Ureter (tissue), 1 donor: ENCODE measurements around the gene PLAAT2. TPM values are rescaled to one million over a fixed set of nuclear protein-coding genes. Genes with fewer than 3 reads are reported as not detected.
"Not testable (repeated sequence)": the region's sequence is repeated elsewhere in the genome, so short reads cannot be mapped to it uniquely, and the experiment has no call there.

ENCODE experiments used
- DNase-seq: peaks from one replicate; pipeline ENCODE4 v3.0.0-alpha.2; 2020; ENCODE audit warnings: low spot score
- total RNA-seq: library from RNA; stranded (reverse); gene quantifications from one replicate; pipeline ENCODE4 v1.2.4, GENCODE V29; 2023
- donor health status: DM: yes; HTN: yes; CAD: no.

Gene PLAAT2
- total RNA-seq, 1 donor from 2014 or later, result 1.1 TPM

DNA sequence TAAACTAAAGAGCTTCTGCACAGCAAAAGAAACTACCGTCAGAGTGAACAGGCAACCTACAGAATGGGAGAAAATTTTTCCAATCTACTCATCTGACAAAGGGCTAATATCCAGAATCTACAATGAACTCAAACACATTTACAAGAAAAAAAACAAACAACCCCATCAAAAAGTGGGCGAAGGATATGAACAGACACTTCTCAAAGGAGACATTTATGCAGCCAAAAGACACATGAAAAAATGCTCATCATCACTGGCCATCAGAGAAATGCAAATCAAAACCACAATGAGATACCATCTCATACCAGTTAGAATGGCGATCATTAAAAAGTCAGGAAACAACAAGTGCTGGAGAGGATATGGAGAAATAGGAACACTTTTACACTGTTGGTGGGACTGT is 15.7 kb upstream of the PLAAT2 start:
- DNase-seq, result not testable (repeated sequence)

DNA sequence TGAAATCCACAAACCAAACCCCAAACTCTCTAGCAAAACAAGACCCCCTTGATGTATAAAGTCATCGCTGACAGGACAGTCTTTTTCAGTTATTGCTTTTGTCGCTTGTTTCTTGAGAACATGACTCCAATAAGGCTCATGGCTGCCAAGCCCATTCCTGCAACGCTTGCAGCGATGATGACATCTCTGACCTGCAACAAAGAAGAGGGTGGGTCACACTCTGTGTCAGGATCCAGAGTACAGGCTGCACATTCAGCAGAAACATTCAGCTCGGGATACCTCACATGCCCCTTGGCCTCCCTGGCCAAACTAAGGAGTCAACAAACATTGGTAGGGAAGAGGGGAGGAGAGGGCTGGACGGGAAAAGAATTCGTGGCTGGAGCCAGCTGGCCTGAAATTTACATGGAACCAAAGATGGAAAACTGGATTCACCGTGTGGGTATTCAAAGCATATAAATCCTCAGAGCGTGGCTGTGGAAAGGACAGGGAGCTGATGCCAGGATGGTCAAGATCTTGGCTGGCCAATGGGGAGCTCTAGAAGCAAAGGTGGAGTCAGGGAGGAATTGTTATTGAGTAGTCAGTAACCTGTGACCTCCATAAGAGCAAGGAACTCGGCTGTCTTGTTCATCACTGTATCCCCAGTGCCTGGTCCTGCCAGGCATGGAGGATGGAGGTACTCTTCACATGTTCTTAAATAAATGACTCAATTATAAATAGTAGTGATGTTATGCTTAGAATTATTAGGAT is 11.8 kb upstream of the PLAAT2 start:
- DNase-seq, result peak; percentile 65

DNA sequence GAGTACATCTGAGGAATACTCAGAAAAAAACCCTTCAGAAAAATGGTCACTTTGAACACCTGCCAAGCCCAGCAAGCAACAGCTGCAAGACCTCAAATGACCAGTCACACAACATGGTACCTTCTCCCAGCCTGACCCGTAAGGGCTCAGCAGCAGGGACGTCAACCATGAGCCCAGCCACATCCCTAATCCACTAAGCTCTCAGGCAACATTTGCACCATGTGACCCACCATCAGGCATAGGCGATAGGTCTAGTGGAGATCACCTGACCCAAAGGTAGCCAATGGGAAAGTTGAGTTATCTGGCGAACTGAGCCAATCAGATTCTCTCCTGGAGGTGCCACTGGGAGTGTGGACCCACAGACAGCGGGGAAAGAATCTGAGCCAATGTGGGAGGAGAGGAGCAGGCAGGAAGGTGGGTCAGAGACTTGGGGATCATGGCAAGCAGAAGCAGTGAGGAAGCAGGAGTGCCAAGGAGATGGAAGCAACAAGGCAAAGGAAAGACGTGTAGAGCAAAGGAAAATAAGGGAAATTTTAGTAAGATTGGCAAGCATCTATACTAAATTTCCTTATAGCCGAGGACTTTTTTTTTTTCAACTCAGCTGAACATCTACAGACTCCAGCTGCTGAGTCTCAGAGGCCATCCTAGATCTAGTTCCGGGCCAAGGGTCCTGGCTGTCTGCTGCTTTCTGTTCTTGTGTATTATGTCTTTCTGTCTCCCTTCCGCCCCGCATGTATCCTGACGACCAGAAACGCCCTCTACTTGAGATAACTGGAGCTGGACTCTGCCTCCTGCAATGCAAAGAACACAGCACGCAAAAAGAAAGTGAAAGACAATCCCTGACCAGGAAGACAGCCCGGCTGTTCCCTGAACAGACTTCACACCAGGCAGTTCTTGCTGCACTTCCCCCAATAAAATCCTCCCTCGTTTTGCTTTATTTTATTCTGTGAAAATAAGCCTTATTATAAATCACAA is 11.0 kb upstream of the PLAAT2 start:
- peak; percentile 75 for DNase-seq

DNA sequence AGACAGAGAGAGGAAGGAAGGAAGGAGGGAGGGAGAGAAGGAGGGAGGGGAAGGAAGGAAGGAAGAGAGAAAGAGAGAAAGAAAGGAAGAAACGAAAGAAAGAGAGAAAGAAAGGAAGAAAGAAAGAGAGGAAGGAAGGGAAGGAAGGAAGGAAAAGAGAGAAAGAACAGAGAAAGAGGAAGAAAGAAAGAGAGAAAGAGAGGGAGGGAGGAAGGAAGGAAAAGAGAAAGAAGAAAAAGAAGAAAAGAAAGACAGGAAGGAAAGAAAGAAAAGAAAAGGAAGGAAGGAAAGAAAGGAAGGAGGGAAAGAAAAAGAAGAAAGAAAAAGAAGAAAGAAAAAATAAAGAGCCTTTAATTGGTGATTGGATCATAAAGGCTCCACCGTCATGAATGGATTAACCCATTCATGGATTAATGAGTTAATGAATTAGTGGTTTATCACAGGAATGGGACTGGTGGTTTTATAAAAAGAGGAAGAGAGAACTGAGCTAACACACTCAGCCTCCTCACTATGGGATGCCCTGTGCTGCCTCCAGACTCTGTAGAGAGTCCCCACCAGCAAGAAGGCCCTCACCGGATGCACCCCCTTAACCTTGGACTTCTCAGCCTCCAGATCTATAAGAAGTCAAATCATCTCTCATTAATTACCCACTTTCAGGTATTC is 9.0 kb upstream of the PLAAT2 start:
- DNase-seq, result no peak

DNA sequence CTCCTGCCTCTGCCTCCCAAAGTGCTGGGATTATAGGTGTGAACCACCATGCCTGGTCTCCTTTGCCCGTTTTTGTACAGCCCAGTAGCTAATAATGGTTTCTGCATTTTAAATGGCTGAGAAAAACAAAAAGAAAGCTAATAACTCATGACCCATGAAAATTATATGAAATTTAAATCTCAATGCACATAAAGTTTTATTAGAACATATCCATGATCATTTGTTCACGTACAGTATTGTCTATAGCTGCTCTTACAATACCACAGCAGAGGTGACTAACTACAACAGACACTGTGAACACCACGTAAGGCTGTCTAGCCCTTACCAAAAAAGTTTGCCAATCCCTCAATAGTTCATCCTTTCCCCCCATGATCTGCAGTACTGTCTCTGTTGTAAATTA is 6.4 kb upstream of the PLAAT2 start:
- DNase-seq, result no peak

DNA sequence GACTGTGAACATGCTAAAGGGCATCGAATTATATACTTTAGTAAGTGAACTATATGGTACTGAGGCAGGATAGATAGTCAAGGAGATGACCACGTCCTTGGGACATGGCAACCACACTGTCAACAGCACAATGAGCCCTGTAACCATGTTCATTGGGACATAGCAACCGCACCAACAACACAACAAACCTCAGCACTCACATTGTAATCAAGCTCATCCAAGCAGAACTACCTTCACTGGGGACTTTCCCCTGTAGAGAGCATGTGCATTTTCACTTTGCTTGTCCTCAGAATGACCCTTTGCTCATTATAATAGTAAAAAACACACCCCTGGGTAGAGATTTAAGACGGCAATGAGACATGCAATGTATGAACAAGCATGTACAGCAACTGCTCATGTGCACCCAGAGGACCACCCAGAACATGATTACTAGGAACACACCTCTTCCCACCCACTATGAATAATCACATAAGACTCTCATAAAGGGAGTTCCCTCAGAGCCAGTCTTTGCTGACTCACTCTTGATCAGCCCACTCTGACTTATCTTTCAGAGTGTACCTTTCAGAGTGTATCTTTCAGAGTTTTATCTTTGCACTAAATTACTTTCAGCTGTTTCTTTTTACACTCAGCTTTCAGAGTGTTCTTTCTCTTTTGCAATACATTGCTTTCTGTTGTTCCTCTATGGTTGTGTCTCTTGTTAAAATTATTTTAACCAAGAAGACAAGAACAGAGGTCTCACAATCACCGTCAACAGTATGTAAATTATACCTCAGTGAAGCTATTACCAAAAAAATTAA is 4.1 kb upstream of the PLAAT2 start:
- DNase-seq, result no peak

DNA sequence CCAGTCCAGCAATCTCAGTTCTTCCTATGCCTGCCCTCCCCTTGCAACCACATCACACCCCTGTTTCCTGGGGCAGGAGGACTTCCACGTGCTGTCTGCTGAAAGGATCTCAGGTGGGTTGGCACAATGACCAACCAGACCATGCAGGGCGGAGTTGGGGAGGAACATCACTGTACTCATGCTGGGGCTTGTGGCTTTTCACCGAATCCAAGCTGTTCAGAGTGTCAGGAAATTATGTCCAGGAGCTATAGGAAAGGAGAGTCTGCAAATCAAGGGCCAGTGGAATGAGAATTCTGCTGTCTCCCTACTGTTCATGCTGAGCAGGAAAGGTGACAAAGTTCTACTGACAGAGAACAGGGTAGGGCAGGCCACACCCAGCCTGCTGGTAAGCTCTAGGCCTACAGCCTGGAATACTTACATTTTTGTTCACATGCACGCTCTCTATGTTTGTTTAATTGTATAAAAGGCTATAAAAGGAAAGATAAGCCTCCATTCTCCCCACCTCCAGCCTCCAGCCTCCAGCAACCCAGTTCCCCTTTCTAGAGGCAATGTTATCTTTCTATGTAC is 1.7 kb upstream of the PLAAT2 start:
- DNase-seq, result peak; percentile 59

DNA sequence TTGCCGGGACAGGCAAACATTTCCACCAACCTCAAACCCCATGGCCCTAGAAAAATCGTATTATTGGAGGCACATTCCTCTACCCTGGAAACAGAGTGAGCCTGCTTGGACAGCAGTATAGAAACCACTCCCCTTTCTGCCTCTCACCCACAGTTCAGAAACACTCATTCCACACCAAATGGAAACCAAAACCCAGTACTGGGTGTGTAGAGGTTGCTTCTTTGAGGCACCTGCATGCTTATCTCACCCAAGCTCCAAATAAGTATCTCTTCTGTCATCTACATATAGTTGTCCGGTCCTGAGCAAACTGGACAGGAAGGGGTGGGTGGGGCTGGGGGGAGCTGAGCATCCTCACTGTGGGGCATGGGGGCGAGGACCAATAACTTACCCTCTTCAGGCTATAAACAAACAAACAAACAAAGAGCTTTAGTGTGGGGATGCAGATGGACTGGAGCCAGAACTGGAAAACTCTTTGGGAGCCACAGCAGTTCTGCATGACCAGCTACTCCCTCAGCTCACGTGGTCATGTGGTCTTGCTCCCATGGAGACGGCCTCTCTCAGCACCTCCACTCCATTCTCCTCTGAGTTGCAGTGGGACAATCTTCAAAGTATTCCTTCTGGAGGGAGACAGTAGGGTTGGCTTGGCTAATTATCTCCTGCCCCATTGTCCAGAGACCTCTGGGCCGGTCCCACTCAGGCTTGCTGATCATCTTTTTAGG is 1.0 kb upstream of the PLAAT2 start:
- no peak for DNase-seq

DNA sequence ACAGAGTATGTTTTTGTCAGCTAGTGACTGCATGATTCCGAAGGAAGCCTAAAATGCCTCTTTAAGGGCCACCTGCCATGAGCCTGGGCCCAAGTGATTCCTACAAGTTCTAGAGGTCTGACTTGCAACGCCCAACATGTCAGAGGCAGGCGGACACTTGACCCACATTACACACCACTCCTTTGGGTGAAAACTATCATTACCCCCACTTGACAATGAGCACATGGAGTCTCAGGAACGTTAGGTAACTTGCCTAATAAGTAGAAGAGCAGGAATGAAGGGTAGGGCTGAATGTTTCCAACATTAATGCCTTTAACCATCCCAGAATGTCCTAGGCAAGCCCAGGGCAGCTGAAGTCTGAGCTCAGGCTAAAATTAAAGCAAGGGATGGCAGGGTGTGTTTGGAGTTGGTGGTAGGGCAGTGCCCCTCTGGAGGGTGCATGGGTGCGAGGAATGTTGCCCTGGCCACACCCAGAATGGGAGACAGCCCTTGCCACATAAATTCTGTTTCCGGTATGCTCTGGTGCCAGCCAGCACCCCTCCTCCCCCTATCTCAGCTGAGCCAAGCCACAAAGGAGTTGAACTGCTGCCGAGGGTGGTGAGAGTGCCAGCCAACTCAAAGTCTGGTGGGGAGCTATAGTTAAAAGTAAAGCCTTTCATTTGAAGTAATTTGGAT is 2.5 kb downstream of the PLAAT2 start:
- peak; percentile 74 for DNase-seq

DNA sequence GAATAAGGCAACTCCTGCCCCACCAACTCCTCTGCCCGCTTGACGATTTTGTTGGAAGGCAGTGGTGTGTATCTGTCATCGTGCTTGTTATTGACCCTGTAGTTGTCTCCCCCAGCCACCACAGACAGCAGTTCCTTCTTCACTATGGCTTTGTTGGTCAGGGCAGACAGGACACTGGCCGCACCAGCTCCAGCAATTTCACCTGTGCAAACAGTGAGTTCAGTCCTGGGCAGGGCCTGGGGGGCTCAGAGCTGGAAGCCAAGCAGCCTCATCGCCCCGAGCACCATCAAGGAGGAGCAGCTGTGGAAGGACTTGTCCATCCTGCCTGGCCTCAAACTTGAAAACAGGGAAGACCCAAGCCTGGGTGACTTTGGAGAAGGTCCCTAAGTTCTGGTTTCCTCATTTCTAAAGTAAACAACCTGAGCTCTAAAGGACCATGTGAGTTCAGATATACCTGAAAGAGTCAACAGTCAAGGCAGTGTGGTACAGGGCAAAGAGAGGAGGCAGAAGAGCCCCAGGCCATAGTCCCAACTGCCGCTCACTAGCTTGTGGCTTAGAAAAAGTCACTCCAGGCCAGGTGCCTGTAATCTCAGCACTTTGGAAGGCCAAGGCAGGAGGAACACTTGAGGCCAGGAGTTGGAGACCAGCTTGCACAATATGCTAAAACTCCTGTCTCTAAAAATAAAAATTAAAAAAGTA is 4.6 kb downstream of the PLAAT2 start:
- no peak for DNase-seq

DNA sequence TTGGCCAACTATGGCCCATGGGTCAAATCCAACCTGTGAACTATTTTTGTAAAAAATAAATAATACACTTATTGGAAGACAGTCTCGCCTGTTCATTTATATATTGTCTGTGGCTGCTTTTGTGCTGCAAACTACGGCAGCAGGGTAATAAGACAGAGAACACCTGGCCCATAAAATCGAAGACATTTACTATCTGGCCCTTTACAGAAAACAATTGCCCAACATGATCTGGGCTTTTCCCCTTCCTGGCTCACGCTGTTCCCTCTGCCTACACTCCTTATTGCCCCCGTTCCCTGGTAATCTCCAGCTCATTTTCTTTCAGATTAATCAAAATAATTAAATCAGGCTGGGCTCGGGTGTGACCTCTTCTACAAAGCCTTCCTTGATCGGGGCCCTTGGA is 5.6 kb downstream of the PLAAT2 start:
- DNase-seq, result no peak

DNA sequence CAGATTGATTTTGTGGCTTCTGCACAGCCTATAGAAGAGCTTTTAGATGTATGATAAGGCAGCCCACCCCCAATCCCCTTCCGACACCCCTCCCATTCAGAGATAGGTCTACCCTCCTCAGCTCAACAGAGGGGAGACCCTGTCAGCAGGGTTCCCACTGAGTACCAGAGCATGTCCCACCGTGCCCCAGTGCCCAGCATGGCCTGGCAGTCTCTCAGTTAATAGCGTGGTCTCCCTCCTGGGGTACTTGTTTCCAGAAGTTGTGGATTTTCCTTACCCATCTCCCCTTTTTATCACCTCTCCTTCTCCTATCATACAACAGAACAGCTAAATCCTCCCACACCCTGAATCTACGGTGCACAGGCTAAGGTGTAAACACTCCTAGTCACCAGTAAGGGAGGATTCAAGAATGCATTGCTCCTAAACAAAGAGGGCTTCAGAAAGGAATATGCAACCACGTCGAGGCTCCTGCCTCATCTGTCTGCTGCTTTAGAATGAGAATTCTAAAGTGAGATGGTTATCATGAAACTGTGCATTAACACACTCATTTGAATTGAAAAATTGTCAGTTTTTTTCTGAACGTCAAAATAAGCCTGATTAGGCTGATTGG is 6.7 kb downstream of the PLAAT2 start:
- DNase-seq, result no peak

DNA sequence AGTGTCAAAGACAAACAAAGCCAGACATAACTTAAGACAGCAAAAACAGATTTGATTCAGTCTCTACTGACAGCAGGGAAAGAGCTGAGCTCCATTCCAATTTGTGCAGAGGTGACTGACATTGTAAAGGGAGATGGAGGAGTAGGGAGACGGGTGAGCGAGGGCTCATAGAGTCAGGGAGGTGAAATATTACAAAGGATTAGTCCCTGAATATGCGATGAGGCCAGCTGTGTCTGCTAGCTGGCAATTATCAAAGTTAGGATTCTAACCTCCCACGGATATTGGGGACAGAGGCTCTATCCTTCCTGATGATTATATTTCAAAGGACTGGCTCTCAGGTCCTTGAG is 8.3 kb downstream of the PLAAT2 start:
- no peak for DNase-seq

DNA sequence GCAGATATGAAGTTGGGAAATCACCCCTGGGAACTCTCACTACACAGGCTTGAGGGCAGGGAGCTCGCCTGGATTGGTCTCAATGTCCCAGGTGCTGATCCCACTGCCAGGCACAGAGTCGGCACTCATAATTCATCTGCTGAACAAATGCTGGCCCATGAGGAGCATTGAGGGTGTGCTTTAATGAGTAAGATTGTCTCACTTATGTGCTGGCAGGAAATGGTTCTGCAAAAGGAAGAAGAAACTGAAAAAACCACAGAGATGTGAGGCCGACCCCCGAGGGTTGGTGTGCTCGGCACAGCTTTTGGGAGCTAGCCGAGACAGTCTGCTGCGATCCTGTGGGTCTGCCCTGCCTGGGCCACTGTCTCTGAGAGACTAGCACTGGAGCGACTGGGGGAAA is 9.4 kb downstream of the PLAAT2 start:
- no peak for DNase-seq

DNA sequence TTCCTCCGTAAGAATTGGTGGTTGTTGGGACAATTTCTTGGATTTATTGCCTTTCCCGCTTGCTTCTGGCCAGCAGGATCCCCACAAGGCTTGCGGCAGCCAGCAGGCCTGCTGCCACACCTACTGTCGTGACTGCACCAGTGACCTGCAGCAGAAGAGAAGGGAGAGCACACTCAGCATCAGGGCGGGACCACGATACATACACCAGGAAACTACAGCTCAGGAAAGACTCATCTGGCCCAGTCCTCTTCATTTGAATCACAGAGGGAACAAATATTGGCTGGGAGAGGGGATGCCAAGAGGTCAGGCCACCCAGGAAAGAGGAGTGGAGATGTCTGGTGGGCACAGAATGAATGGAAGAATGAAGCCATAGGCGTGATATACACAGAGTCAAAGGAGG is 10.3 kb downstream of the PLAAT2 start:
- no peak for DNase-seq

DNA sequence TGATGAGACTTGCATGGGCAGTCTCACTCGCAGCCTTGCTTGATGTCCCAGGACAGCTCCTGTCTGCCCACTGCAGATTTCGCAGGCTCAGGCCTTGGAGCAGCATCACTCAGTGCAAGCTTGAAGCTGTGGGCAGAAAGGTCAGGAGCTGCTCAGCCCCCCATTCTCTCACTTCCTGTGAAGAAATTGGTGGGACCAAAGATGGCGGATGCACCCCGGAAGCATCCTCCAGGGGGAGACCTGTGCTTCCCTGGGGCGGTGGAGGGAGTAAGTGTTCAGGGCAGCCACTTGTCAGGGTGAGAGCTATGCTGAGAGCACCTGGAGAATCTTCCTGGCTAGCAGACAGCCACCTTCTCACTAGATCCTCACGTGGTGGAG is 11.3 kb downstream of the PLAAT2 start:
- DNase-seq, result no peak

DNA sequence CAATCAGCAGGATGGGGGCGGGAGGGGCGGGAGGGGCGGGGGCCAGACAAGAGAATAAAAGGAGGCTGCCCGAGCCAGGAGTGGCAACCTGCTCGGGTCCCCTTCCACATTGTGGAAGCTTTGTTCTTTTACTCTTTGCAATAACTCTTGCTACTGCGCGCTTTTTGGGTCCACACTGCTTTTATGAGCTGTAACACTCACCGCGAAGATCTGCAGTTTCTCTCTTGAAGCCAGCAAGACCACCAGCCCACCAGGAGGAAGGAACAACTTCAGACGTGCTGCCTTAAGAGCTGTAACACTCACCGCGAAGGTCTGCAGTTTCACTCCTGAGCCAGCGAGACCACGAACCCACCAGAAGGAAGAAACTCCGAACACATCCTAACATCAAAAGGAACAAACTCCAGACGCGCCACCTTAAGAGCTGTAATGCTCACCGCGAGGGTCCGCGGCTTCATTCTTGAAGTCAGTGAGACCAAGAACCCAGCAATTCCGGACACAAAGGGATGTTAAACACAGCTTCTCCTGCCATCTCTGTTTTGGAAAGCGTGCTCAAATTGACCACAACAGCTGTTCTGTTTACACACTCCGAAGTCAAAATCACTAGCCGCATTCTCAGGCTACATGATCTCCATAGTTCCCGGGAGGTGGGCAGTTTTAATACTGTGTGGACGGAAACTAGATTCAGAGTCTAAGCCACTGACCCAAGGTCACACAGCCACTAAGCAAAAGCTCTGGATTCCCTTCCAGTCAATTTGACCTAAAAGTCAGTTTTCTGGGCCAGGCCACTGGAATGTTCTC is 11.9 kb downstream of the PLAAT2 start:
- no peak for DNase-seq

DNA sequence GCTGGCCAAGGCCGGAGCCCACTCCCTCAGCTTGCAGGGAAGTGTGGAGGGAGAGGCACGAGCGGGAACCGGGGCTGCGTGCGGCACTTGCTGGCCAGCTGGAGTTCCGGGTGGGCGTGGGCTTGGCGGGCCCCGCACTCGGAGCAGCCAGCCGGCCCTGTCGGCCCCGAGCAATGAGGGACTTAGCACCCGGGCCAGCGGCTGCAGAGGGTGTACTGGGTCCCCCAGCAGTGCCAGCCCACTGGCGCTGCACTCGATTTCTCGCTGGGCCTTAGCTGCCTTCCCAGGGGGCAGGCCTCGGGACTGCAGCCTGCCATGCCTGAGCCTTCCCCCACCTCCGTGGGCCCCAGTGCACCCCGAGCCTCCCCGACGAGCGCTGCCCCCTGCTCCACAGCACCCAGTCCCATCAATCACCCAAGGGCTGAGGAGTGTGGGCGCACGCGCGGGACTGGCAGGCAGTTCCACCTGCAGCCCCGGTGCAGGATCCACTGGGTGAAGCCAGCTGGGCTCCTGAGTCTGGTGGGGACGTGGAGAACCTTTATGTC is 13.0 kb downstream of the PLAAT2 start:
- not testable (repeated sequence) for DNase-seq
